Activated CD4-positive, alpha-beta memory T cell treated with anti-CD3 and anti-CD28 coated beads, Interleukin-2, amount 10 ng/mL, durations not matched to agents 7 days and 5 days (primary cell): Measurements from ENCODE around the gene RALGAPA2. TPM values are rescaled to one million over a fixed set of nuclear protein-coding genes. Genes with fewer than 3 reads are reported as not detected.
"Not testable (repeated sequence)": the region's sequence is repeated elsewhere in the genome, so short reads cannot be mapped to it uniquely, and the experiment has no call there.

ENCODE experiments used
- CTCF ChIA-PET: fragments of 350-600 bp; sonication (Branson Sonifier 250); formaldehyde crosslinking; loops from one replicate; lab custom pipeline; 2021; ENCODE audit warnings: antibody characterized with exemption, inconsistent platforms; lab: Charles Lee
- POLR2A ChIA-PET: fragments of 350-600 bp; sonication (Branson Sonifier 250); formaldehyde crosslinking; loops from one replicate; lab custom pipeline; 2021; ENCODE audit warnings: antibody characterized with exemption; lab: Charles Lee
- DNase-seq: peaks from one replicate; pipeline ENCODE4 v3.0.0-alpha.2; 2020
- H3K27ac Mint-ChIP-seq: one replicate; pipeline ENCODE4 v1.8.0; 2021; ENCODE audit warnings: mild to moderate bottlenecking, mixed read lengths
- H3K27me3 Mint-ChIP-seq: one replicate; pipeline ENCODE4 v1.8.0; 2021; ENCODE audit warnings: mixed read lengths
- H3K36me3 Mint-ChIP-seq: one replicate; pipeline ENCODE4 v1.8.0; 2021; ENCODE audit warnings: low read depth, mixed read lengths
- H3K4me1 Mint-ChIP-seq: one replicate; pipeline ENCODE4 v1.8.0; 2021; ENCODE audit warnings: mixed read lengths
- H3K4me3 Mint-ChIP-seq: one replicate; pipeline ENCODE4 v1.8.0; 2021; ENCODE audit warnings: mild to moderate bottlenecking, mixed read lengths
- H3K9me3 Mint-ChIP-seq: one replicate; pipeline ENCODE4 v1.8.0; 2021; ENCODE audit warnings: mixed read lengths
- total RNA-seq, 2 experiments: library from RNA; stranded (reverse); gene quantifications; one replicate each; pipeline ENCODE4 v1.2.3, GENCODE V29; 2021

Gene RALGAPA2
- total RNA-seq, 2 experiments from 2014 or later = 16.5 to 20.6 TPM

DNA sequence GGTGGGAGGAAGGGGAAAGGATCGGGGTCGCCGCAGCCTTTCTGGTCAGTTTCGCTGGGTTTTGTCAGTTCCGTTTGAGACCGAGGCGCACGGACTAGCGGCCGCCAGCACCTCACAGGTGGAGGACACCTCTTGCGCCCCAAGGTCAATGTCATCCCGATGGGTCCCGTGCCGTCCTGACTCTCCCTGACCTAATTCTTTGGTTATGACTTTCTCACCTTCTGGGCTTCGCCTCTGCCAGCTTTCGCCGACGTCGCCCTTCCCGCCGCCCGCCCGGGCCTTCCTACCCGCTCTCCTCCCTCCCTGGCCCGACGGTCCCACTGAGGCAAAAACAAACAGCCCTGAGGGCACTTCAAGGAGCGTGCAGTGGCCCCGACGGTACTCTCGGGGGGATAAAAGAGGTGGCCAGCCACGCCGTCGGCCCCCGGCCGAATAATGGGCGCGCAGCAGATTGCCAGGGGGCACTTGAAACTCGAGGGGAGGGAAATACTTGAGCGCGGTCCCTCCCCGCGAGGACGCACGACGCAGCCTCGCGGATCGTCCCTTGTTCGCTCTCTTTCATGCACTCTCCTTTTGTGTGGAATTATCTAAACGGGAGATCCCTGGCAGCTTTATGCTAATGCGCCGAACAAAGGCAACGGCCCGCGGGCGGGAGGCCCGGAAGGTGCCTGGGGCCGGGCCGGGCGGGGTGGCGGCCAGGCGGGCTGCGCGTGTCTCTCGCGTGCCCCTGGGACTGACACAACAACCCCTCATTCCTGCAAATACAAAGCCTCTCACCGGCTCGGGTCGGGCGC is 348.4 kb downstream of the RALGAPA2 start:
- CTCF ChIA-PET = no interaction called here
- Mint-ChIP-seq H3K4me3 (no peak overlapping the region), H3K27ac (no peak overlapping the region), H3K36me3 (no peaks in the 10 kb centered on the region), H3K27me3 (peaks cover 68% of the 10 kb centered on the region), H3K9me3 (no peaks in the 10 kb centered on the region), H3K4me1 (peaks cover 10% of the 10 kb centered on the region)
- DNase-seq = no peak
- POLR2A ChIA-PET = no interaction called here

DNA sequence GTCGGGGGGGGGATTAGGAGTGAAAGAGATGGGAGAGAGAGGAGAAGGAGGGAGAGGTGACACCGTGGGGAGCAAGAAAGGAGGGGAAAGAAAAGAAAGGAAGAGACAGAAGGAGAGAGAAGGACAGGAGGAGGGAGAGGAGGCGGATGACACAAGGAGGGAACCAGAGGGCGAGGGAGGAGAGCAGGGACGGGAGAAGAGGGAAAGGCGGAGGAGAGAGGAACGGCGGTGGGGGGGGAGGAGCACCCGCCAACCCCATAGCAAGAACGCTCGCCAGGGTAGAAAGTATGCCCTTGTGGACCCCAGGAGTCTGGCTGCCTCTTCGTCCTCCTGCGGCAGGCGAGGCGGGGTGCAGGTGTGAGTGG is 349.0 kb downstream of the RALGAPA2 start:
- Mint-ChIP-seq H3K27me3 (peaks cover 68% of the 10 kb centered on the region), H3K4me1 (peaks cover 10% of the 10 kb centered on the region), H3K36me3 (no peaks in the 10 kb centered on the region), H3K27ac (no peak overlapping the region), H3K4me3 (no peak overlapping the region), H3K9me3 (no peaks in the 10 kb centered on the region)
- ChIA-PET CTCF (no interaction called here), POLR2A (no interaction called here)
- DNase-seq = no peak

DNA sequence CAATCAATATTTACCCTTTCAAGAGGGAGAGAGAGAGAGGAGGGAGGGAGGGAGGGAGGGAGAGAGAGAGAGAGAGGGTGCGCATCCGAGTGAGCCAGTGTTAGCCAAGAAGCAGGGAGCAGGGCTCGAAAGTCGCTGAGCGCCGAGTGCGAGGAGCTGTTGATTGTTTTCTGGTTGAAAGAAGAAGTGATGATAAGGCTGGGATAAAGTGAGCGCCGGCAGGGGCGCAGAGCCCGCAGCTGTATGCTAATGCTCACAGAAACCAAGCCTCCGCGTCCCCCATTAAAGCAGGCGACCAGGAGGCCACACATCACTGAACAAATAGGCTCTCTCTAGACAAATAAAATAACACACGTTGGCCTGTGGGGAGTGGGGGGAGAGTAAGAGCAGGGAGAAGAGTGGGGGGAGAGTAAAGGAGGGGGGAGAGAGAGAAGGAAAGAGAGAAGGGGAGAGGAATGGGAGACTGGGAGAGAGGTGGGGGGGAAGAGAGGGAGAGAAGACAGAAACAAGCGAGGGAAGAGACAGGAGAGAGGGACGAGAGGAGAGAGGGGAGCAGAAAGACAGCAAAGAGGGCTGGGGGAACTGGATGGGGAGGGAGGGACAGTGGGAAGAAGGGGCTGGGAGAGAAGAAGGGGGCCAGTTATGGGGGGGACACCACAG is 349.5 kb downstream of the RALGAPA2 start:
- H3K4me1 Mint-ChIP-seq = peaks cover 10% of the 10 kb centered on the region
- H3K27me3 Mint-ChIP-seq = peaks cover 68% of the 10 kb centered on the region
- no peak overlapping the region for H3K4me3 Mint-ChIP-seq
- POLR2A ChIA-PET = no interaction called here
- DNase-seq = no peak
- no peaks in the 10 kb centered on the region for H3K9me3 Mint-ChIP-seq
- no peak overlapping the region for H3K27ac Mint-ChIP-seq
- CTCF ChIA-PET = no interaction called here
- no peaks in the 10 kb centered on the region for H3K36me3 Mint-ChIP-seq

DNA sequence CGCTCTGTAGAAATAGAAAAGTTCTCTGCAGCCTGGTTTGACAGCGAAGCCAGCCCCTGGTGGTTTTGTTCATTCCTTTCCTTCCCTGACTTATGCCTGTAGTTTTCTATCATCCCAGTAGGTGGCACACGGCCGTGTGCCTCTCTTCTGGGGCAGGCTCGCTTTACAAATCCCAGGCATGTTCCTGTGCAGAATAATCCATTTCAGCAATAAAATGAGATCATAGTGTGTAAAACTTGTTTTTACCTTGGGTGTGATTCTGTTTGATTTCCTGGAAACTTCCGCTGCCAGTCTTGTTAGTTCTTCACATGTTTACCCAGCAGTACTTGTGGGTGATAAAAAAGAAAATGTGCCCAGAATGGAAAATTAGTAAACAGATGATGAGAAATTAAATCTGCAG is 352.0 kb downstream of the RALGAPA2 start:
- DNase-seq = peak; percentile 24

DNA sequence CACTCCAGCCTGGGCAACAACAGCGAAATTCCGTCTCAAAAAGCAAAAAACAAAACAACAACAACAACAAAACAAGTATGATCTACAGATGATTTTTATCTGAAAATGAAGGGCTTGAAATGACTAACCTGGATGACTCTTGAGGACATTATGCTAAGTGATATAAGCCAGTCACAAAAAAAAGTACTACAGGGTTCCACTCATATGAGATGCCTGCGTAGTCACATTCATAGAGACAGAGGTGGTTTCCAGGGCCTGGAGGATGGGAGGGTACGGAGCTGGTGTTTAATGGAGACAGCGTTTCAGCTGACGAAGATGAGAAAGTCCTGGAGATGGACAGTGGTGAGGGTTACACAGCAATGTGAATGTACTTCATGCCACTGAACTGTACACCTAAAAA is 352.8 kb downstream of the RALGAPA2 start:
- H3K27me3 Mint-ChIP-seq = peaks cover 43% of the 10 kb centered on the region
- peaks cover 6% of the 10 kb centered on the region for H3K9me3 Mint-ChIP-seq
- POLR2A ChIA-PET = no interaction called here
- CTCF ChIA-PET = interaction anchor here (0.7 to 1.8 kb wide), 2 partner anchors 92 to 235 kb away, joined by 3 to 8 read pairs; no protein-coding TSS in a partner anchor
- H3K4me1 Mint-ChIP-seq = peaks cover 7% of the 10 kb centered on the region
- H3K36me3 Mint-ChIP-seq = no peaks in the 10 kb centered on the region
- no peak overlapping the region for H3K4me3 Mint-ChIP-seq
- H3K27ac Mint-ChIP-seq = no peak overlapping the region
- no peak for DNase-seq

More for the DNA sequence above, 352.0 kb downstream of the RALGAPA2 start:
- CTCF ChIA-PET = no interaction called here
- no peaks in the 10 kb centered on the region for H3K36me3 Mint-ChIP-seq
- H3K9me3 Mint-ChIP-seq = peaks cover under 1% of the 10 kb centered on the region
- peaks cover 50% of the 10 kb centered on the region for H3K27me3 Mint-ChIP-seq
- H3K4me3 Mint-ChIP-seq = no peak overlapping the region
- POLR2A ChIA-PET = no interaction called here
- H3K27ac Mint-ChIP-seq = no peak overlapping the region
- H3K4me1 Mint-ChIP-seq = peaks cover 7% of the 10 kb centered on the region

DNA sequence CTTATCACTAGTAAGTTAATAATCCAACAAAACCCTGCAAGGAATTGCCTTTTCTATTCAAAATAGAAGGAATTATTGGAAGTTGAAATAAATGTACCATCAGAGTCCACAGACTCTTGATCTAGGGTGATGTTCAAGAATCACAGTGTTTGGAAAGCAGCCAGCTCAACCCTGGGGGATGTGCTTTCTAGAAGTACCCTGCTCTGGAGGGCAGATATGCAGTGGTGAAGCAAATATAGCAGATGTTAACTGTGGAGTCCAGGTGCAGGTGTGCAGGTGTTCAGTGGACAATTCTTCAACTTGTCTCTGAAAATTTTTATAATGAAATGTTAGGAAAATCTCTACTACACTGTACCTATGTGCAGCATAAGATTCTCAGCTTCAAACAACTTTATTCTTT is 353.6 kb downstream of the RALGAPA2 start:
- CTCF ChIA-PET = interaction anchor here (1.8 kb wide), 1 partner anchor 236 kb away, joined by 8 read pairs; no protein-coding TSS in a partner anchor
- Mint-ChIP-seq H3K4me3 (no peak overlapping the region), H3K4me1 (peaks cover 7% of the 10 kb centered on the region), H3K27me3 (peaks cover 39% of the 10 kb centered on the region), H3K27ac (no peak overlapping the region), H3K9me3 (peaks cover 10% of the 10 kb centered on the region), H3K36me3 (no peaks in the 10 kb centered on the region)
- DNase-seq = no peak
- POLR2A ChIA-PET = no interaction called here

DNA sequence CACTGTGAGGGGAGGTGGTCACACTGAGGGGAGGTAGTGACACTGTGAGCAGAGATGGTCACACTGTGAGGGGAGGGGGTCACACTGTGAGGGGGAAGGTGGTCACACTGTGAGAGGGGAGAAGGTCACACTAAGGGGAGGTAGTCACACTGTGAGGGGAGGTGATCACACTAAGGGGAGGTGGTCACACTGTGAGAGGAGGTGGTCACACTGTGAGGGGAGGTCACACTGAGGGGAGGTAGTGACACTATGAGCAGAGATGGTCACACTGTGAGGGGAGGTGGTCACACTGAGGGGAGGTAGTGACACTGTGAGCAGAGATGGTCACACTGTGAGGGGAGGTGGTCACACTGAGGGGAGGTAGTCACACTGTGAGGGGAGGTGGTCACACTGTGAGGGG is 356.9 kb downstream of the RALGAPA2 start:
- H3K4me1 Mint-ChIP-seq, H3K4me3 Mint-ChIP-seq, H3K27ac Mint-ChIP-seq, DNase-seq, H3K36me3 Mint-ChIP-seq, POLR2A ChIA-PET, H3K9me3 Mint-ChIP-seq, CTCF ChIA-PET: not testable (repeated sequence)
- H3K27me3 Mint-ChIP-seq = peaks cover 19% of the 10 kb centered on the region

- no peak for DNase-seq
- POLR2A ChIA-PET = no interaction called here
- Mint-ChIP-seq H3K27me3 (peaks cover 16% of the 10 kb centered on the region), H3K4me1 (no peaks in the 10 kb centered on the region), H3K9me3 (peaks cover 10% of the 10 kb centered on the region), H3K27ac (no peak overlapping the region), H3K4me3 (no peak overlapping the region), H3K36me3 (no peaks in the 10 kb centered on the region)
- CTCF ChIA-PET = no interaction called here
Observed at GRCh38 chr20:20353576-20353975, 358.9 kb downstream of the RALGAPA2 start.

DNA sequence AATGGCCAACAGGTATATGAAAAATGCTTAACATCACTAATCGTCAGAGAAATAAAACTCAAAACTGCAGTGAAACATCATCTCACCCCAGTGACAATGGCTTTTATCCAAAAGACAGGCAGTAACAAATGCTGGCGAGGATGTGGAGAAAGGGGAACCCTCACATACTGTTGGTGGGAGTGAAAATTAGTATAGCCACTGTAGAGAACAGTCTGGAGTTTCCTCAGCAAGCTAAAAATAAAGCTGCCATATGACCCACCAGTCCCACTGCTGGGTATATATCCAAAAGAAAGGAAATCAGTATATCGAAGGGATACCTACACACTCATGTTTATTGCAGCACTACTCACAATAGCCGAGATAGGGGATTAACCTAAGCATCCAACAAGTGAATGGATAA is 368.0 kb downstream of the RALGAPA2 start:
- Mint-ChIP-seq H3K36me3 (no peaks in the 10 kb centered on the region), H3K9me3 (no peaks in the 10 kb centered on the region), H3K27ac (no peak overlapping the region), H3K27me3 (peaks cover 3% of the 10 kb centered on the region), H3K4me1 (no peaks in the 10 kb centered on the region), H3K4me3 (no peak overlapping the region)
- ChIA-PET POLR2A (no interaction called here), CTCF (no interaction called here)
- no peak for DNase-seq

DNA sequence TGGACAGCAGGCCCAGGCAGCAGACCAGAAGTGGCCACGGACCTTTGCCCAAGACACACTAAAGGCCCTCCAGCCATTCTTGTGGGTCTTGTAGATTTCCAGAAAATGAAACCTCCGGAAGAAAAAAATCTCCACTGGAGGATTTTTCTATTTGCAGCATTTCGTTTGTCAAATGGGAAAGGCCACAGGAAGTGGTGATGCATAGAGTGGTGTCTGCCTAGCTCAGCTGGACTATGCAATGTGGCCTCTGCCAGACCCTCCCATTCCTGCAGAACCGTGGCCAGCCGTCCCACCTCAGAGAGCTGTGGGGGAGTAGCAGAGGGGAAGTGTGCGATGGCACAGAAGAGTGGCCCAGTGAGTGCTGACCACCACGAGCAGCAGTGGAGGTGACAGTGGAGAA is 368.5 kb downstream of the RALGAPA2 start:
- H3K36me3 Mint-ChIP-seq = no peaks in the 10 kb centered on the region
- ChIA-PET POLR2A (no interaction called here), CTCF (no interaction called here)
- no peaks in the 10 kb centered on the region for H3K9me3 Mint-ChIP-seq
- H3K4me3 Mint-ChIP-seq = no peak overlapping the region
- no peaks in the 10 kb centered on the region for H3K27me3 Mint-ChIP-seq
- no peak for DNase-seq
- H3K4me1 Mint-ChIP-seq = no peaks in the 10 kb centered on the region
- no peak overlapping the region for H3K27ac Mint-ChIP-seq
